ENCODE measurements around the gene ZDHHC1.

- no peak for TF ChIP-seq POLR2A (IDR thresholded peaks at IDR 0.05)
- no peak for TF ChIP-seq CTCF (IDR thresholded peaks at IDR 0.05)
Observed at GRCh38 chr16:67400901-67401300, 15.4 kb downstream of the ZDHHC1 start.

All from Peyer's patch (tissue), 4 donors.